Mucosa of descending colon (tissue), 3 donors: ENCODE data around the gene COPG2. TPM values are rescaled to one million over a fixed set of nuclear protein-coding genes. Genes with fewer than 3 reads are reported as not detected.

Experiments used
- ATAC-seq: fragments of 200-7000 bp; cut with Tn5 transposase; one replicate; pipeline ENCODE4 v1.9.1; 2020; ENCODE audit warnings: mild to moderate bottlenecking, moderate library complexity
- DNase-seq, 3 donors: peaks; one replicate each; pipeline ENCODE4 v3.0.0-alpha.2; 2020
- H3K36me3 ChIP-seq: fragments of 200-600 bp; one replicate; pipeline ENCODE4 v1.8.0; 2021; ENCODE audit warnings: low read depth, mild to moderate bottlenecking
- H3K4me1 ChIP-seq: fragments of 200-600 bp; one replicate; pipeline ENCODE4 v1.8.0; 2021; ENCODE audit warnings: low read depth, mild to moderate bottlenecking
- H3K4me3 ChIP-seq: fragments of 200-600 bp; one replicate; pipeline ENCODE4 v1.8.0; 2021; ENCODE audit warnings: mild to moderate bottlenecking
- H3K9me3 ChIP-seq: fragments of 200-600 bp; one replicate; pipeline ENCODE4 v1.8.0; 2021; ENCODE audit warnings: mild to moderate bottlenecking
- CTCF ChIP-seq: fragments of 200-600 bp; IDR thresholded peaks from one replicate; pipeline ENCODE4 v1.8.0; 2022; ENCODE audit warnings: antibody characterized with exemption, mild to moderate bottlenecking
- intact Hi-C, 2 donors: fragments of 100-400 bp; cut with DNase I in 1 of 2; cut with micrococcal nuclease in 1 of 2; formaldehyde crosslinking; loops; one replicate each; pipeline versions ENCODE4 v1.11.0 to v1.11.1; 2022; cut with DNase I, micrococcal nuclease
- total RNA-seq, 3 donors: library from RNA; stranded (reverse); fragmentation: NEBNext Ultra II Directional in 2 of 3; extraction: Animal tissue kit (Norgen Biotek cat#: 25700) in 2 of 3; gene quantifications; one replicate each; pipeline versions ENCODE4 v1.2.1 to v1.2.4, GENCODE V29; 2021 to 2023
- donor health status: DM: no; HTN: no; CAD: no; lungs with moderate emphysema.
- donor health status: DM: no; HTN: no; CAD: no.
- donor health status: DM: no; HTN: yes; CAD: no.

COPG2 gene
- total RNA-seq, 3 donors from 2014 or later = 13.8 to 20.2 (median 16.2) TPM

- intact Hi-C loops = no loop called here
- no peak for ATAC-seq
- Histone ChIP-seq H3K9me3 (no peaks in the 10 kb centered on the region), H3K36me3 (no peaks in the 10 kb centered on the region), H3K4me1 (no peaks in the 10 kb centered on the region), H3K4me3 (no peak overlapping the region)
- TF ChIP-seq CTCF = no peak
- no peak for DNase-seq
These were observed 182.8 kb downstream of the COPG2 start for GRCh38 chr7:130485734-130486113.

GRCh38 chr7:130483031-130483430 is 185.5 kb downstream of the COPG2 start:
- Histone ChIP-seq H3K4me1 (no peaks in the 10 kb centered on the region), H3K4me3 (no peak overlapping the region), H3K36me3 (no peaks in the 10 kb centered on the region), H3K9me3 (peaks cover 3% of the 10 kb centered on the region)
- DNase-seq (no peak), ATAC-seq (no peak)
- intact Hi-C loops = no loop called here
- no peak for TF ChIP-seq CTCF

- ATAC-seq = no peak
- DNase-seq = no peak
- H3K4me3 ChIP-seq = no peak overlapping the region
- TF ChIP-seq CTCF = no peak
- no peaks in the 10 kb centered on the region for H3K4me1 ChIP-seq
- no peaks in the 10 kb centered on the region for H3K36me3 ChIP-seq
- peaks cover 7% of the 10 kb centered on the region for H3K9me3 ChIP-seq
- intact Hi-C loops = no loop called here
These were observed 186.7 kb downstream of the COPG2 start for GRCh38 chr7:130481898-130482297.

- Histone ChIP-seq H3K36me3 (no peaks in the 10 kb centered on the region), H3K4me1 (no peaks in the 10 kb centered on the region), H3K9me3 (peaks cover 7% of the 10 kb centered on the region), H3K4me3 (no peak overlapping the region)
- intact Hi-C loops = no loop called here
- TF ChIP-seq CTCF = no peak
- no peak for DNase-seq
- ATAC-seq = no peak
These were observed 188.7 kb downstream of the COPG2 start for GRCh38 chr7:130479716-130480400.

- no peaks in the 10 kb centered on the region for H3K36me3 ChIP-seq
- H3K4me1 ChIP-seq = no peaks in the 10 kb centered on the region
- intact Hi-C loops = no loop called here
- peaks cover 7% of the 10 kb centered on the region for H3K9me3 ChIP-seq
- ATAC-seq (no peak), DNase-seq (no peak)
- no peak for TF ChIP-seq CTCF
- H3K4me3 ChIP-seq = no peak overlapping the region
These were observed 189.6 kb downstream of the COPG2 start for GRCh38 chr7:130478991-130479390.
